Neural cell (in vitro differentiated cells): ENCODE measurements around the gene RBFOX2.

Experiments used
- CTCF ChIP-seq: fragments of 450-650 bp; IDR thresholded peaks from 2 replicates; pipeline ENCODE4 v1.5.1; 2014; ENCODE audit warnings: antibody characterized with exemption, mild to moderate bottlenecking, moderate library complexity; ENCODE audit not compliant: poor library complexity, severe bottlenecking
- MXI1 ChIP-seq: fragments of 450-650 bp; conservative IDR thresholded peaks from 2 replicates; pipeline ENCODE4 v1.6.1; 2014; ENCODE audit warnings: antibody characterized with exemption, mild to moderate bottlenecking; ENCODE audit not compliant: poor library complexity, severe bottlenecking

GRCh38 chr22:35731321-35731720 is 297.3 kb downstream of the RBFOX2 start:
- no peak for TF ChIP-seq CTCF
- no peak for TF ChIP-seq MXI1
